Measurements from ENCODE around the gene AHI1.

- no peak for TF ChIP-seq POLR2A (IDR thresholded peaks at IDR 0.05)
- TF ChIP-seq, protein P1, sequence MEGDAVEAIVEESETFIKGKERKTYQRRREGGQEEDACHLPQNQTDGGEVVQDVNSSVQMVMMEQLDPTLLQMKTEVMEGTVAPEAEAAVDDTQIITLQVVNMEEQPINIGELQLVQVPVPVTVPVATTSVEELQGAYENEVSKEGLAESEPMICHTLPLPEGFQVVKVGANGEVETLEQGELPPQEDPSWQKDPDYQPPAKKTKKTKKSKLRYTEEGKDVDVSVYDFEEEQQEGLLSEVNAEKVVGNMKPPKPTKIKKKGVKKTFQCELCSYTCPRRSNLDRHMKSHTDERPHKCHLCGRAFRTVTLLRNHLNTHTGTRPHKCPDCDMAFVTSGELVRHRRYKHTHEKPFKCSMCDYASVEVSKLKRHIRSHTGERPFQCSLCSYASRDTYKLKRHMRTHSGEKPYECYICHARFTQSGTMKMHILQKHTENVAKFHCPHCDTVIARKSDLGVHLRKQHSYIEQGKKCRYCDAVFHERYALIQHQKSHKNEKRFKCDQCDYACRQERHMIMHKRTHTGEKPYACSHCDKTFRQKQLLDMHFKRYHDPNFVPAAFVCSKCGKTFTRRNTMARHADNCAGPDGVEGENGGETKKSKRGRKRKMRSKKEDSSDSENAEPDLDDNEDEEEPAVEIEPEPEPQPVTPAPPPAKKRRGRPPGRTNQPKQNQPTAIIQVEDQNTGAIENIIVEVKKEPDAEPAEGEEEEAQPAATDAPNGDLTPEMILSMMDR (IDR thresholded peaks at IDR 0.05): no peak
These were observed 85.7 kb downstream of the AHI1 start for GRCh38 chr6:135411849-135412248.

All from tibial nerve (tissue), 3 donors.